Activated T-cell treated with anti-CD3 and anti-CD28 coated beads, Interleukin-2, amount 50 U/mL, for 48 hours (primary cell): ENCODE data around the gene EVL.
"Not testable (repeated sequence)": the region's sequence is repeated elsewhere in the genome, so short reads cannot be mapped to it uniquely, and the experiment has no call there.

Experiments used
- DNase-seq, 2 experiments: peaks; one replicate each; pipeline ENCODE4 v3.0.0-alpha.2; 2020

EVL gene

DNA sequence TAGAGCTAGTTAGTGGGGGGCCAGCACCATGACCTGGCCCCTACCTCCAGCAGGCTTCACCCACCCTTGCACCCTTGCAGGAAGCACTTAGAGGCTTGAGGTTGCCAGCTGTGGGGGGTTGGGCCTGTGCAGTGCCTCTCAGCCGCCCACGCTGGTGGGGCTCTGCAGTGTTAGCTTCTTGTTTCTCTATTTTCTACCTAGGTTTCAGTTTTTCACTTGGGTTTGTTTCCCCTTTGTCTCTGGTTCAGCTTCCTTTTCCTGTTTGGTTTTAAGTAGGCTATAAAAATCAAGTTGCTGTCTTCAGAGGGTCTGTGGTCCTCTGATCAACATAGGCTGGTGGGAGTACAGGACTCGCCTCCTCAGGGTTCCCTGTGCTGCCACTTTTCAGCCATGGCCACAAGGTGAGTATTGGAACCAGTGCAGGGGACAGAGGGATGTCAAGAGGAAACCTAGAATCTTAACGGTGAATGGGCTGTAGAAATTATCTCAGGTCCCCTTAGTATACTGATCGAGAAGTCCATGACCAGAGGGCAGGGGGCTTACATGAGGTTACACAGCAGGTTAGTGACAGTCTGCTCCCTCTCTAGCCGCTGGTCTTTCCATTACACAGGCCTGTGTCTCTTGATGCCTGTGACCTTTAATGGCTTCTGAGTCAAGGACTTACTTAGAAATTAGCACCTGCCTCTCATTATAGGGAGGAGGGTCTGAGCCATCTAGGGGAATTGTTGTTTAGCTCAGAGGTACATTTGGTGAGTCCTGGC, at the start of gene EVL:
EVL (plus strand) TSS at position 312 of the 761 bp plus-strand sequence; CDS start at position 391, 79 bp downstream.
- peak; percentile 89 to 90 for DNase-seq

DNA sequence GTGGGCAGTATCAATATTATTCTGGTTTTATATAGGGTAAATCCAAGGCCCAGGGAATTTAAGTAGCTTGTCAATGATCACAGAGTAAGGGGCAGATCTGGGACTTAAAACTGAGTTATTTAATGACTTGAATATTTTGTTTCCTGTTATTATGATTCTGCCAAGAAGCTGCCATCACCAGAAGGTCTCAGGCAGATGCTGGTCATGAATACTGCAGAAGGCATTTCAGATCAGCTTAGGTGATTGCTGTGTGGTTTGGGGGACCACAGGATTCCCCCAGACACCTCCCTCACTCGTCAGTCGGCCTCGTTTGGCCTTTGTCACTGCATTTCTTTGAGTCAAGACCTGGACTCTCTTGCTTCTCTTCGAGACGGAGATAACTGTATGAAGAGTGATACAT, 47.7 kb upstream of the EVL start:
- no peak for DNase-seq

GRCh38 chr14:100018054-100018453, 47.2 kb upstream of the EVL start:
- DNase-seq = no peak

GRCh38 chr14:100018482-100018881, 46.7 kb upstream of the EVL start:
- DNase-seq = no peak

DNA sequence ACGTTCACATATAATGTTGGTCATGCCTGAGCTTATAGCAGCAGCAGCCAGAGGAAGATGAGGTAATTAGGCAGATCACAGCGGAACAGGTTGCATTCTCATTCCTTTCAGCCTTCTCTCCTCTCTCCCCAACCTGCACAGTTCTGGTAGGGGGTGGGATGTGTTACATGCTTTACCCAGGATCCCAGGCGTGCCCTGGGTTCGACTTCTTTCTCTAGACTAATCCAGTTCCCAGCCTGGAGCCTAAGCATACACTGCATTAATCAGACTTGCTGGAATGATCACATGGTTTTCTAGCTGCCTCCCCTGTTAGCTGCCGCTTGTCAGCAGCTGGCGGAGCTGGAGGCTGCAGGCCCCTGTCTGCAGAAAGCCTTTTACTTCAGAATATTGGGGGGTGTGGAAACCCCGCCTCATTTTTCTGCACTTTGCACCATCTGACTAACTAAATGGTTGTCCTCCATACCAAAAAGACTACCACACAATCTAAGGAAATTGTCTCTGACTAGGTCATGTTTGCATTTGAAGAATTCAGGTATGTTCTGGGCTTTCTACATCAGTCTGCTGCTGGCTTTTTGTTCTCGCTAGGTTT, 46.0 kb upstream of the EVL start:
- no peak for DNase-seq

DNA sequence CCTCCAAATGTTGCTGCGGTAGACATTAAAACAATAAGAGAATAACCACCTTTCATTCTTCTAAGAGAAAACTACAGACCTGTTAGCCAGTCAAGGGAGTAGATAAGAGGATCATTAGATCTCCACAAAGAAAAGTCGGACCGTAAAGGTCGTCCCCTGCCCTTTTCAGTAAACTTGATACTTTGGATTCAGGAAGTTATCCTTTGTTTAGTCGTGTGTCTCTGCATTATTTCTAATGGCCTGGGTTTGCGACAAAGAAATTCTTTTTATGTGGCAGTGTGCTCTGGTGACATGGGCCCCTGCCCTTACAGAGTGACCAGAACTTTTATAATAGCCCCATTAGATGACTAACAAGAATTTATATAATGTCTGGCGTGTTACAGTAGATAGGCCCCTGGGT, 44.6 kb upstream of the EVL start:
- no peak for DNase-seq

GRCh38 chr14:100022772-100023451, 42.3 kb upstream of the EVL start:
- no peak for DNase-seq

DNA sequence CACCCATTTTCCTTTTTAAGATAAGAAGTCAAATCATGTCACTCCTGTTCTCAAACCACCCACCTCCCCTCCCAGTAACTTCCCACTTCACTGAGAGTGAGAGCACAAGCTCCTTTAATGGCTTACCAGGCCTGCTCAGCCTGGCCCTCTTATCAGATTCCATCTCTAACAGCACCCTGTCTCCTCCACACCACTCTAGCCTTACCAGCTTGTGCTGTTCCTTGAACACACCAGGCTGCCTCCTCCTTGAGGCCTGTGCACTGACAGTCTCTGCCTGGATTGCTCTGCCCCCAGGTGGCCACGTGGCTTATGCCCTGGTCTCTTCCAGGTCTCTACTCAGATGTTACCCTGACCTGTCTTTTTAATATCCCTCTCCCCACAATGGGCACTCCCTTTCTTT, 40.1 kb upstream of the EVL start:
- peak in 1 of 2 experiments; percentile 38 for DNase-seq

GRCh38 chr14:100027771-100028490, 37.3 kb upstream of the EVL start:
- DNase-seq = no peak

GRCh38 chr14:100028990-100029677, 36.1 kb upstream of the EVL start:
- no peak for DNase-seq

GRCh38 chr14:100030006-100030405, 35.2 kb upstream of the EVL start:
- not testable (repeated sequence) for DNase-seq

DNA sequence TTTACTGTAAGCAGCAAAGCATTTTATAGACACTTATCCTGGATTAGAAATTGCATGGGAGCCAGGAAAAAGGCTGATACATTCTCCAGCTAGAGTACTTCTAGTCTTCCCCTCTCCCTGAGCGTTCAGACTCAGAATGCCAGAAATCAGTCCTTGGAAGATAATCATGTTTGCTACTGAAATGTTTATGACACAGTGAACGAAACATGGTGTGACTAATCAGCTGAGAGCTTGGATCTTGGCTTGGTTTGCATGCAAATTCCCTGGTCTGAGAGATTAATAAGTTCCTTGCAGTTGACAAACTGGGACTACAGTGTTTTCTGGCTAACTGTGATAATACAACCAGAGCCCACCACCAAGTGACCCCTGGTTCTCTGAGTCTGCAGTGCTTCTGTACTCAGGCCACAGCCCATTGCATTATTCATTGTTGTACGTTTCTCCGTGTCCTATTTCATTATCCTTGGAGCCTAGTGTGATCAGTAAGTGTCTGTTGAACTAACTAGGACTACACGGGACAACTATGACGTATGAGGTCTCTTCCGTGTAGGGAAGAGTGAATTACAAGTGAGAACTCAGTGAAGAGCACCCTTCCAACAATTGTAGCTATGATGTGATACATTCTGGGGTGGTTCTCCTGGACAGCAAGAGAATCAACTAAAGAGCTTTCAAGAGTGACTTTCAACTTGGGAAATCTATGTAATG, 34.6 kb upstream of the EVL start:
- DNase-seq = no peak

DNA sequence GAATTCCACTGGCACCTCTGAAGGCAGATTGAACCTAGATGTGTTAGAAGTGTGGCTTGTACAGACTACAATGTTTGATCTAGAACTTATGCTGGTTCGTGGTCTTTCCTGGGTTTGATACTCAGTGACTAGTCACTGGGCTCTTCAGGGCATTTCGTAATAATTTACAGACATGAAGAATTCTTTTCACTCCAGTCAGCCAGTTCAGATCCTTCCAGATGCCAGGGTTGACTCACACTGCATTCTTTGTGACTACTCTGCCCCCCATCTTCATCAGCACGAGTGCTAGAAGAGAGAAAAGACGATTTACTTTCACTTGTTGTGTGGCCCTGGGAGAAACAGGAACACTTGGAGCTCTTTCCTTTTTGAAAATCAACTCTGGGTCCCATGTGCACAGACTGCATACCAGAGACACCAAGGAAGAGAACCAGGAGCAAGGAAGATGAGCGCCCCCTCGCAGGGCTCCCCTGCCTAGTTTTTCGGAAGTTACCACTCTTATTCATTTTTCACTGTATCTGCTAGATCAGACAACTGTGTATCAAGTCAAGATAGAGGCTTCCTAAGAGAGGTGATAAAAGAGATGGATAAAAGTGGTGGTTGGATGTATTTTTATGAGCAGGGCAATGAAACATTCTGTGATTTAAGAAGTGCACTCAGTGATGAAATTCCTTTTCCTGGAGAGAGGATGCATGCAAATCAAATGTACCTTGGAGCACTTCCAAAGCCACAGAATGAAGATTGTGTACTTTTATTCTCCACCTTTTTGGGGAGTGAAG, 33.5 kb upstream of the EVL start:
- DNase-seq = no peak

GRCh38 chr14:100032738-100033137, 32.5 kb upstream of the EVL start:
- DNase-seq = no peak

DNA sequence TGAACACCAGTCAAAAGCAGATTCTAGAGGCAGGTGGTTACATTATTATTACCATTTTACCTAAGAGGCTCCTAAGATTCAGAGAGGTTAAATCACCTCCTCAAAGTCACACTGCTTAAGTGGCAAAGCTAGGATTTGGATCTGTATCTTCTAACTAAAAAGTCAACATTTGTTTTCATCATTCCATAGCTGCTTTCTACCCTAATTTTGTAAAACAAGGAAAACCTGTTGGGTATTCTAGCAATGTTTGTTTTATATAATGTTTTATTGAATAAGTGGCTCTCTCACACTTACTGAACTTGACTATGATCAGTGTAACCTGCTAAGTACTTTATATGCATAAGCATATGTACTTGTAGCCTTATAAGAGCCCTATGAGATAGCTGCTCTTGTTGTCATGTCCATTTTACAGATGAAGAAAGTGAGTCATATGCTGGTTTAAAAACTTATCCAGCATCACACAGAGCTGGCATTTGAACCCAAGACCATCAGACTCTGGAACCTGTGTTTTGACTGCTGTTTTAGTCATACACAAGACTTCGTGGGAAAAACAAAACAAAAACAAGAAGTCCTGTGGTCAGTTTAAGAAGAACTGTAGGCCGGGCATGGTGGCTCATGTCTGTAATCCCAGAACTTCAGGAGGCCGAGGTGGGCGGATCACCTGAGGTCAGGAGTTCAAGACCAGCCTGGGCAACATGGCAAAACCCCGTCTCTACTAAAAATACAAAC, 31.7 kb upstream of the EVL start:
- DNase-seq = no peak

- DNase-seq = no peak
Observed at GRCh38 chr14:100034468-100034867, 30.8 kb upstream of the EVL start.

DNA sequence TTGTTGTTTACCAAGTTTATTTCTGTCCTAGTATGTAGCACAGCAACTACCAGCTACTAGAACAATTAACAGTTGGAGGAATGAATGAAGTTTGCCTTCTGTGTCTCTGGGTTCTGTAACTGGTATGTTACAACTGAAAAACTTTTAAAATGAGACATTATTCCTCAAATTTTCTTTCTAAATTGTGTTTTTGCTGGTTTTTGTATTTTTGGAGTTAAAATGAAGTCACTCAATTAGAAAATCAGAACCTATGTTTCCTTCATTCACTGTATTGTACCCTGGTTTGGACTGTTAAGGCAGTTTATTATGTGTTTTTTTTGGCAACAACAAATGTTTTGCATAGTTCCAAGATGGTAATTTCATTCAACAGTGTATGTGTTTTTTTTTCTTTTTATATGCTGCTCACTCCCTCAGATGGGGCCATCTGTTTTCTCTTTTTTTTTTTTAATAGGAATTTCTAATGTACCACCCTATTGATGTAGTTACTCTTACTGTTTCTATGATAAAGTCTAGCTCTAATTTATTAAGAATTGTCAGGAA, 30.2 kb upstream of the EVL start:
- no peak for DNase-seq

GRCh38 chr14:100035700-100036099, 29.5 kb upstream of the EVL start:
- DNase-seq = no peak

GRCh38 chr14:100037353-100037752, 27.9 kb upstream of the EVL start:
- no peak for DNase-seq

GRCh38 chr14:100038065-100038464, 27.2 kb upstream of the EVL start:
- DNase-seq = no peak
